NCI-H146 treated with DMSO at 0.1 percent for 48 hours (cell line): ENCODE measurements around the gene BHLHE23.
"Not testable (repeated sequence)": the region's sequence is repeated elsewhere in the genome, so short reads cannot be mapped to it uniquely, and the experiment has no call there.

Source experiments
- DNase-seq: peaks from one replicate; lab custom pipeline; 2025; ENCODE audit not compliant: unreplicated experiment; lab: John Stamatoyannopoulos, UW

BHLHE23 gene

GRCh38 chr20:63043348-63044203 is 36.8 kb upstream of the BHLHE23 start:
- no peak for DNase-seq

- no peak for DNase-seq
Measured at GRCh38 chr20:63042448-63043071, 35.8 kb upstream of the BHLHE23 start.

- no peak for DNase-seq
Measured at GRCh38 chr20:63041776-63042175, 35.0 kb upstream of the BHLHE23 start.

- no peak for DNase-seq
Measured at GRCh38 chr20:63037669-63038268, 31.0 kb upstream of the BHLHE23 start.

GRCh38 chr20:63036291-63036690 is 29.5 kb upstream of the BHLHE23 start:
- DNase-seq: no peak

- no peak for DNase-seq
Measured at GRCh38 chr20:63035603-63036185, 28.9 kb upstream of the BHLHE23 start.

GRCh38 chr20:63034710-63035602 is 28.2 kb upstream of the BHLHE23 start:
- not testable (repeated sequence) for DNase-seq

GRCh38 chr20:63033794-63034709 is 27.3 kb upstream of the BHLHE23 start:
- no peak for DNase-seq

GRCh38 chr20:63032861-63033793 is 26.4 kb upstream of the BHLHE23 start:
- no peak for DNase-seq

- DNase-seq: no peak
Measured at GRCh38 chr20:63032026-63032800, 25.4 kb upstream of the BHLHE23 start.

- DNase-seq: no peak
Measured at GRCh38 chr20:63031251-63032014, 24.7 kb upstream of the BHLHE23 start.

GRCh38 chr20:63029358-63030121 is 22.8 kb upstream of the BHLHE23 start:
- no peak for DNase-seq

GRCh38 chr20:63028461-63028921 is 21.7 kb upstream of the BHLHE23 start:
- no peak for DNase-seq

GRCh38 chr20:63027922-63028389 is 21.2 kb upstream of the BHLHE23 start:
- no peak for DNase-seq

GRCh38 chr20:63027221-63027921 is 20.6 kb upstream of the BHLHE23 start:
- DNase-seq: no peak
